GM18499 (cell line): ENCODE measurements around the gene DOCK1.
"Not testable (repeated sequence)": the region's sequence is repeated elsewhere in the genome, so short reads cannot be mapped to it uniquely, and the experiment has no call there.

ENCODE experiments used
- ATAC-seq: cut with Tn5 transposase; IDR thresholded peaks from one replicate; pipeline ENCODE4 v1.9.1; 2021; ENCODE audit warnings: moderate number of reproducible peaks; ENCODE audit not compliant: insufficient read depth, unreplicated experiment

The DOCK1 gene

DNA sequence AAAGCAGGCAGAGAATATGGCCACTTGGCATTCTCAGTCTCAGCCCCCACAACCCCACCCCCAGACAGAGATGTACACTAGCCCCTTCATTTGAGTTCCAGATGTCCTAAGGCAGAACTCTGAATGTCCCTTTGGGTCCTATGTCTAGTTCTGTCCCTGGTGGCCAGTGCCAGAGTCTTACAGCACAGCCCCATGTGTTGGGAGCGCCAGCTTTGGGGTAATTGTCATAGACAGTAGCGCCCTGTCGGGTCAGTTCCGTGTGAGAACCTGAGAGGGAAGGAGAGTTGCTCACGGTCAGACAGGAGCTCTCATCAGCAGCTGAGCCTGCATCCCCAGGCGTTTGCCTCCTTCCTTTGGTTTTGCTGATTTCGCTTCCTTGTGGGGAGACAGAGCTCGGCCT lies 386.1 kb downstream of the DOCK1 start:
- no peak for ATAC-seq

DNA sequence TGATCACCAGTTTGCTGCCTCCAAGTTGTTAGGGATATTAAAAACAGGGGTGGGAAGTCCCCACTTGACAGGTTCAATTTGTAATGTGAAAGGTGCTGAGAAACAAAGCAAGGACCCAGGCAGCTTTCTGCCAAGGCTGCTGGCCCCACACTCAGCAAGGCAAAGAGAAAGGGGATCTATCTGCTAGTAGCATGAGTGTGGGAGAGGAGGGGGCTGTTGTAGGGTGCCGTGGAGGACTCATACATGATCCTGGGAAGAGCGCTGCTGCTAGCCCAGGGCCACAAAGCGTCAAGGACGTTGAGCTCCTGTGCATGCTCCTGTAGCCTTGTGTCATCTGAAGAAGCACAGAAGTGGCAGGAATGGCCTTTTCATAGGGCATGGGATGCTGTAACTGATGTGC lies 387.7 kb downstream of the DOCK1 start:
- ATAC-seq, result no peak

DNA sequence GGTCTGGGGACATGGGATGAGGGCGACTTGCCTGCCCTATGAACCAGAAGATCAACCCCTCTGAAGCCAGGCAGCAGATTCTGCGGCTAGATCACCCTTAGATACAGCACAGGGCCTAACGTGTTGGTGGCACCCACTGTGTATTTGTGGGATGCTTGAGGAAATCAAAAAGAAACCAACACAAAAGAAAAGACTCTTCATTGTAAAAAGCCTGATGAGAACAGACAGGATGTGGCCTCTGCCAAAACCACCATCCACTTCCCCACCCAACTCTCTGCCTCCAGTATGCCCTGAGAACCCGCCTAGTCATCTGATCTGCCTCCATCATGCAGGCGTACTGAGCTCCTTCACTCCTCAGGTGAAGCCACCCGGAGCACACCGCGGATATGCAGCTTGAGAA lies 388.4 kb downstream of the DOCK1 start:
- no peak for ATAC-seq

DNA sequence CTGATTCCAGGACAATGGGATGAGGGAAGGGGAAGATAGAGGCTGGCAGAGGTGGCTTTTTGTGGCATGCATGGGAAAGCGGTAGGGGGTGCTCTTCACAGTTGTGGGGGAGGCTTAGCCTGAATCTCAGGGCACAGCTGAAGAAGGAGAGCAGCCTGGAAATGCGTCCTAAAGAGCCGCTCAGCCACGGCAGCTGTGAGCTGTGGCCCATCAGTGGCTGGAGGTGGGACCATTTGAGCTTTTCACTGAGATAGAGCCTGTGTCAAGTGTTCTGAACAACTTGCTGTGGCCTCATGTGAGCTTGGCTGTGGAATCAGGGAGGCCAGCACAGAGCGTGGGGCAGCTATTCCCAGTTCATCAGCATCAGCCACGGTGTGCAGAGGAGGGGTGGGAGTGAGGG lies 391.5 kb downstream of the DOCK1 start:
- no peak for ATAC-seq

DNA sequence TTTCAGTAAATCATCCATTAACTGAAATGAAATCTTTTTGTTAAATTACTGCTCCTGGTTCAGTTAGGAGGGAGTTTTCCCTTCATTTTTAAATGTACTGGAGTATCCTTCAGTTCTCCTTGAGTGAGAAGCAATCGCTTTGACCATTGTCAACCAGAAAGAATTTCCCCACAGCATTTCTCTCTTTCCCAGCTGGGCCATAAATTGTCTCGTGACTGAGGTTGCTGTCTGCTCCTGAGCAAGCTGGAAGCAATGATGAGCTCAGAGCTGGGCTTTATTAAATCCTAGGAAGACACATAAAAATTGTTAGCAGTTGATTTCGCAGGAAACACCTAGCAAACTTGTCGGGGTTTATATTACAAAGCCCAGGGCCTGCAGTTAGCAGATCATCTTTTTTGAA lies 393.2 kb downstream of the DOCK1 start:
- no peak for ATAC-seq

DNA sequence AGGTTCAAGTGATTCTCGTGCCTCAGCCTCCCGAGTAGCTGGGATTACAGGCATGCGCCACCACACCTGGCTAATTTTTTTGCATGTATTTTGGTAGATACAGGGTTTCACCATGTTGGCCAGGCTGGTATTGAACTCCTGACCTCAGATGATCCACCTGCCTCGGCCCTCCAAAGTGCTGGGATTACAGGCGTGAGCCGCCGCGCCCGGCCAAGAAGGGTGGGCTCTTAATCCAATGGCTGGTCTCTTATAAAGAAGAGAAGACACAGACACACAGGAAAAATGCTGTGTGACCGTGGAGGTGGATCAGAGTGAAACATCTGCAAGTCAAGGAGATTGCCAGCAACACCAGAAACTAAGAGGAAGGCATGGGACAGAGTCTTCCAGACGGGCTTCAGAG lies 394.0 kb downstream of the DOCK1 start:
- ATAC-seq, result not testable (repeated sequence)

DNA sequence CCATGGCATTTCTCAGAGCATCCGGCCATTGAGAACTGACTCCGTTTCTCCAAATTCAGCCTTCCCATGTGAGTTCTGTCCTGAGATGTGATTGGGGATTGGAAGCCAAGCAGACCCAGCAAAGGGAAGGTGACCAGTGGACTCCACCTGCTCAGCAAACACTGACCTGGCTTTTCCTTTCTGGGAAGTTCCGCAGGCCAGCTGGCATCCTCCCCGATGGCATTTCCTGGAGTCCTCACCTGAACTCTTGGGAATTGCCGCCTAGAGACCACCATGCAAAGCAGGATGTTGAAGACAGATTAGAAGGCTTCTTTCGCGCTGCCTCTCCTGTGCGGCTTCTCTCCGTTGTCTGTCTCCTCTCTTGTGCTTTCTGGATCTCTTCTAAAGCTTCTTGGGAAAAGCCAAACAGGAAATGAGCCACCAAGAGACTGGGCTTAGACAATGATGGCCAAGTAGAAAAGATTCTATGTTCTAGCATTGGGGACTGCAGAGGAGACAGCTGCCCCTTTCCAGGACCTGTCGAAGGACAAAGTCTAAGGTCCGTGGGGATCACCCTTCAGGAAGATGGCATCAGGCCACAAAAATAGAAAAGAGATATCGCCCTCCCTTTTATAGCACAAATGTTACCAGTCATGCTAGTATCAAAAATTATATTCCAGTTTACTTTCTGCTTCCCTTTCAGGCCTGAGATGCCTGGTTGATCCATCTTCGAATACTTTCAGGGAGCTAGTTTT lies 394.9 kb downstream of the DOCK1 start:
- no peak for ATAC-seq

DNA sequence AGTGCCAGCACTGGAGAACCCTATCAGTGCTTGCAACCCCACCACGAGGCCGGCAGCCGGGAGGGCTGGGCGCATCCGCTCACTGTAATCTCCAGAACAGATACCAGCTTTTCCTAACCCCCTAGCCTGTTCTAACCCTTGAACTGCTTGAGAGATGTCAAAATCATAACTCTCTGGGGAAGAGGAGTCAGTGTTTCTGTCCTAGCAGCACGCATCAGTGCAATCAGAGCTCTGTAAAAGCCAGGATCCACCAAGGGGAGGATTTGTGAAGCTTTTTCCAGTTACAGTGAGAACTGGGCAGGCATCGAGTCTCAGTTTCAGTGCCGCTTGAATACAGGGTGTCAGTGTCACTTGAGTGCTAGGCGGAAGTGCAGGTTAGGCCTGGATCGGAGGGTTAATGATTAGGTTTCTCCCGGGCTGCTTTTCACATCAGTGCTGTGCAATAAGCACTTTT lies 395.7 kb downstream of the DOCK1 start:
- ATAC-seq, result no peak

DNA sequence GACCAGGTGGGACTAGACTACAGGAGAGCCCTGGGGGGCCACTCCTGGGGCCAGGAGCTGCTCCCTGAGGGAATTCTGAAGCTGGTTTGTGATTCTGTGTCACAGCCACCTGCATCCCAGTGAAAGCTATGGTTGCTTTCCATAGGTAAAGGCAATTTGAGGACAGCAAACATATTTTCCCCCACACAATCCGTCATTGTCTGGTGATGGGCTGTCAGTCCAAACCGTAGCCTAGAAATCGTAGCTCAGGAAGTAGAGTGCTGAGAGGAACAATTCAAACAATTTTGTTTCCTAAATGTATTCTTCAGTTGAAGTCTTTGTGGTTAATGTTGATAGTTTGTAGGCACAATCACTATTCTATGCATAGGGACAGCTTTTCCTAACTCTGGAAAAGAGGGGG lies 397.1 kb downstream of the DOCK1 start:
- no peak for ATAC-seq

DNA sequence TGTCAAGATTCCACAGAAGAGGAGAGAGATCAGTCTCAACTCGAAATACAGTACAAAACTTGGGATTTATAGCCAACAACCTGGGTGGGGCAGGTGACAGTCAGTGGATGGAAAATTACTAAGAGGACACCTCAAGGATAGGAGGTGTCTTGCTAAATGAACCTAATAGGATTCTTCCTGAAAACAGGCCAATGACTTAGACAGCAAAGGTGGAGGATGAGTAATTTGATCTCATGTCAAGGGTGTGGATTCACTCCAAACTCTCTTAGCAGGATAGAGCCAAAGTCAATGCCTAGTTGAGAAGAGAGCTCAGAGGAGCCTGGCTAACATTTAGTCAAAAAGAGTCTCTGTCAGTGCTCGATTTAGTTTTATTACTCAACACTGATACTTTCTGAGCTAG lies 397.9 kb downstream of the DOCK1 start:
- ATAC-seq, result no peak

DNA sequence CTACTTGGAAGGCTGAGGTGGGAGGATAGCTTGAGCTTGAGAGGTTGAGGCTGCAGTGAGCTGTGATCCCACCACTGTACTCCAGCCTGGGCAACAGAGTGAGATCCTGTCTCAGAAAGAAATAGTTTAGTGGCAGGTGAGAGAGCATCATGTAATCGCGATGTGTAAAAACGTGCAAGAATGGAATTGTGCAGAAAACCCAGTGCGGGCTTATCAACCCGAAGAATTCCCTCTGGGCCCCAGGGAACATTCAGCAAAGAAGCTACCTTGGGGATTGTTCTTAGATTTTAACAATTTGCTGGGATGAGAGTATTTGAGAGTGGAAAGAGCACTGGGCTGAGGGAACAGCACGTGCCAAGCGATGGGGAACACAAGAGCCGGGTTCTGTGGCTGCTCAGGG lies 398.5 kb downstream of the DOCK1 start:
- ATAC-seq, result no peak

DNA sequence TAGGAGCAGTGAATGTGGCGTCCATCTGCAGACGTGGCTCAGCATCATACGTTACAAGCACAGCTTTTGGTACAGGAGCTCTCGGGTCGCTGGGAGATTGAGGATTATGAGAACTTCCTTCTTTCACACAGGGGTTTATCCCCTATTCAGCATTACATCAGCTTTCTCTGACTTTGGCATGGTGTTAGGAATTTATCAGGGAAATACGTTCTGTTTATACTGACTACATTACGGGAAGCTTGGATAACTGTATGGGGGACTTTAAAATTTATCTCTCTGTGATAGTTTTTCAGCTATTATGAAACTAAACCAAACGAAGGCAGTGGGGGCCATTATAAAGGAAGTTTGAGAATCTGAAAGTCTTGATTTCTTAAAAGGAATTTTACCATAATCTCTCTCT lies 401.3 kb downstream of the DOCK1 start:
- no peak for ATAC-seq

DNA sequence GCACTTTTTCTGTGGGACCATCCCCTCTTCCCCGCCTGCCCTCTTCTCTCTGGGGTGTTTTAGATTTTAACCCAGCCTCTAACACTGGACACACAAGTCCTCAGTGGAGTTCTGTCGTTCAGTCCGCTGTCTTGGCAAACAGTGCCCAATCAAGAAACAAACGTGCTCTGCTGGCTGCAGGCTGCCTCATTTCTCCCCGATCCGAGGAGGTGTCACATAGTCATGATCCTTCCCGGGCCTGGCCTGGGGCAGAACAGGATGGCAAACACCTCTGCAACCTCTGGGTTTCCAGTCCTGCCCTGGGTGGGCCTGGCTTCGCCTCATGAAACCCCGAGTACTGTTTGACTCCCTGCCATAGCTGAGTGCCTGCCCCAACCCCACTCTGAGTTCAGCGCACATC lies 402.1 kb downstream of the DOCK1 start:
- ATAC-seq, result no peak

DNA sequence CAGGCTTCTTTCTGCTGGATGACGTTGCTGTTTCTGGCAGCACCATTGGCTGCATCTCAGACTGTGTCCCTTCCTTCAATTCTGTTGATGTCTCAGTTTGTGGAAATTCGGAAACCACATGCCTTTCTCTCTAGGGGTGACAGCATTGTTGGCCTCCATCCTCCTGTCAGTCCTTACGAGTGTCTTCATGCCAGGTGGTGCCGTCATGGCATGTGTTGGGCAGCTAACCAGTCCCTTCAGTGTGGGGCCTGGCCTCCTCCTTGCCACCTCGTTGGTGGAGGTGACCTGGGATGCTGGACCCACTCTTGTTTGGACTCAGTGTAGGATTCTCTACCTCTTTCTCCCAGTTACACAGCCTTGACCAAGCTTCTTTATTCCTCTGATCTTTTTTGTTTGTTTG lies 402.8 kb downstream of the DOCK1 start:
- ATAC-seq, result no peak

DNA sequence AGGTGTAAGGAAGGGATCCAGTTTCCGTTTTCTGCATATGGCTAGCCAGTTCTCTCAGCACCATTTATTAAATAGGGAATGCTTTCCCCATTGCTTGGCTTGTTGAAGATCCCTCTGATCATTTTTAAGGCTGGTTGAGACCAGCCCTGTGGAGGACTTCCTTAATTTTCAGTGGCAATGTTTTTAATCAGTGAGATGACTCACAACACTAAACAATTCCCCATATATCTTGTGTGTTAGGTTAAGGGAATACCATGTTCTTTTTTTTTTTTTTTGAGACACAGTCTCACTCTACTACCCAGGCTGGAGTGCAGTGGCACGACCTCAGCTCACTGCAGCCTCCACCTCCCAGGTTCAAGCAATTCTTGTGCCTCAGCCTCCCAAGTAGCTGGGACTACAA lies 404.4 kb downstream of the DOCK1 start:
- not testable (repeated sequence) for ATAC-seq

DNA sequence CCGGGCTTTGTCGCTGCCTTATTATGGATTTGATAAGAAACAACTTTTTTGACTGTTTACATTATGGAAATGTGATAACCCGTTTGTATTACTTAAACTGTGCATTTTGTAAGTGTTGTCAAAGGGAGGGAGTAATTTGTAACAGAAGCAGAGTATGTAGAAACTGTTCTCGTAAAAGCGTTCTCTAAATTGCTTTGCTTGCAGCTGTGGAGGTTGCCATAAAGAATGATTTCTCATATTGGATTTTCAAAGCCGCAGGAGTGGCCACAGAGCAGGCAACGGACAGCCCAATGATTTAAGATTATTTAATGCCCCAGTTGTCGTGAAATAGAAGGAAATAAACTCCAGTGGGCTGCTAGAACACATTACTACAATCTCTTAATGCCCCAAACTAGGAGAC lies 405.2 kb downstream of the DOCK1 start:
- ATAC-seq, result no peak

DNA sequence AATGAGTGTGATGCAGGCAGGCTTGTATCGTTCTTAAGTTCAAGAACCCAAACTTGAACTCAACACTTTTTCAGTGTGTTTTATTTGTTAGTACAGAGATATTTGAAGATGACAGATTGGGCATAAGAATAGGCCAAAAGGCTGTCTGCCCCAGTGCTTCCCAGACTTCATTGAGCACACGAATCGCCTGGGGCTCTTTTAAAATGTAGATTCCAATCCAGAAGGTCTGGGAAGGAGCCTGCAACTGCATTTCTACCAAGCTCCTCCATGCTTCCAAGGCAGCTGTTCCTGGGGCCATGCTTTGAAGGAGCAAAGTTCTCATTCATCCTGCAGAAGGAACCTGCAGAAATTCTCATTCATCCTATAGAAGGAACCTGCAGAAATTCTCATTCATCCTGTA lies 405.7 kb downstream of the DOCK1 start:
- ATAC-seq, result no peak

DNA sequence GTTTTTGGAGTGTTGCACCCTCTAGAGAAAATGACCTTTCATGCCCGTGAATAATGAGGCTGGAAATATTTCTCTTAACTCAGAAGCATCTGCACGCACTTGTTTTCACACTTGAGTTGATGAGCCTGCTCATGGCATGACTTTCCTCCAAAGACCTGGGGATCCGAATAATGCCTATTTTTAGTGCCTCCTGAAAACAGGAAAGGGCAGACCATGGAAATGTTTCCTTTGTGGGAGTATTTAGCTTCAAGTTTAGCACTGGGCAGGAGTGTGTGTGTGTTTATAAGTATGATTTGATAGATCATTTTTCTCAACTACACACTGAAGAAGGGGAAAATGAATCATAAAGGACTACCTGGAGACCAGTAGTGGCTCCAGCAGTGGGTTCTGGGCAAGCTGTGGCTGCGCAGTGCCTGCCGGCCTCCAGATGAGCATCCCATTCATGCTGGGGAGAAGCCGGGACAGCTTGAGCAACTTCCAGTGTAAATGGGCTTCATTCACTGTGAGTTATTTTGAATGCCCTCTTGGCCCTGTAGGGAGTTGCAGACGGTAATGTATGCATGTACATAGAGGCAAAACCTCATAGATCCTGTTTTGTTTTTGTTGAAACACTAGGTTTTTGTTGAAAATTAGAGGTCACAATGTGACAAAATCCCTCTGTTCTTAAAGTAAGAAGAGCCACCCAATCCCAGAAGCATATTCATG lies 408.9 kb downstream of the DOCK1 start:
- ATAC-seq, result no peak

DNA sequence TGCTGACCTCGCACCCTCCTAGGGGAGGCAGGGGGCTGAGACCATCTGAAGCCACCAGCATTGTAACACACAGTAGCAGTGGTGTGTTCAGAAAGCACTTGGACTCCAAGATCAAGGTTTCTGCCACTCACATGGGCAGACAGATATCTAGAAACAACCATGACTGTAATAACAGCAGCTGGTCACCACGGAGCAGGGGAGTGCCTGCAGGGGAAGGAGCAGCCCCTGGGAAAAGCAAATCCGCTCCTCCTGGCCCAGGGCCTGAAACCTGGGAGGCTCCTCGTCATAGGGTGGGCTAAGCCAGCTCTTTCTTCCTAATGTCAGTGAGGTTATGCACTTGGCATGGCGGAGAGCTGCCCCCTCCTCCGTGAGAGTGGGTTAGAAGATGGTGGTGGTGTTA lies 409.6 kb downstream of the DOCK1 start:
- no peak for ATAC-seq

DNA sequence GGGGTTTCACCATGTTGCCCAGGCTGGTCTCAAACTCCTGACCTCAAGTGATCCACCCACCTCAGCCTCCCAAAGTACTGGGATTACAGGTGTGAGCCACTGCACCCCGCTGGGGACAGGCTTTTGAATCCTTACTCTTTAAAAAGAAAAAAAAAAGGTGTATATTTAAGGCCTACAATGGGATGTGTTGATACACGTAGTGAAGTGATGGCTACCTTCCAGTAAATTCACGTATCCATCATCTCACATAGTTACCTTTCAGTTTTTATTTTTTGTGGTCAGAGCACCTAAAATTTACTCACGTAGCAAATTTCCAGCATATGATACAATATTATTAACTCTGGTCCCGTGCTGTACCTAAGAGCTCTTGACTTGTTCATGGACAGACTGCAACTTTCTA lies 410.7 kb downstream of the DOCK1 start:
- ATAC-seq, result no peak

DNA sequence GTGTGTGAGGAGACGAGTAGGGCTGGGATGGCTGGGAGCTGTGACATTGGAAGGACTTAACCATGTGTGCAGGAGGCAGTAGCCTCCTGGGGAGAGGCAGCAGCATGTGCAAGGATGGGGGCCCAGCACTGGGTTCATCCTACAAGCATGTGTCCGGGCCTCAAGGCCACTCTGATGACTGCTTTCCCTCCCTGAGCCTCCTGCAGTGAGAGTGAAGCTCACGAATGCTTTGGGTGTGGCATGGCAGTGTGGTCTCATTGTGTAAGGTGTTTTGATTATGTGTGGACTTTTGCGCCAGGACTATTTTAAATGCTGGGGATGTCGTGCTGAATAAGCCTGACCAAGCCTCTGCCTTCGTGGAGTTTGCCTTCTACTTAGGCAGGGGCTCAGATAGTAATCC lies 413.2 kb downstream of the DOCK1 start:
- no peak for ATAC-seq

DNA sequence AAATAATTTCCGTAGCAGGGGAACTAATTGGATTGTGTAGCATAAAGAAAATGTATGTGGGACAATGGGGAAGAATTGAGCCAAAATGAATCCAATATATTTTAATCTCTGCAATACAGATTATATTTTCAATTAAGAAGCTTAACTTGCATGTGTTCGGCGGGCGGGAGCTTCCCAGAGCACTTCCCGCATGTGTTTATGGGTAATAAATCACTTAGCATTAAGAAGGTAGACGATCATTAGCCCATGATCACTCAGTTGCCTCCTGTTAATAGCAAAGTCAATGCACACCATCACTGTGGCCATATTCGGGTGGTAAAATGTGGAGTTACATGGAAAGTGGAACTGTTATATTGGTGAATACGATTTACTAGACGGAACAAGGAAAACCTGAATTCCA lies 414.0 kb downstream of the DOCK1 start:
- ATAC-seq, result no peak
